Measurements from ENCODE around the gene KIDINS220. TPM values are rescaled to one million over a fixed set of nuclear protein-coding genes. Genes with fewer than 3 reads are reported as not detected.

KIDINS220 gene
- polyA plus RNA-seq, 2 of the 4 experiments (the other 2 are of a cell fraction) = 16.4 to 45.9 TPM

DNA sequence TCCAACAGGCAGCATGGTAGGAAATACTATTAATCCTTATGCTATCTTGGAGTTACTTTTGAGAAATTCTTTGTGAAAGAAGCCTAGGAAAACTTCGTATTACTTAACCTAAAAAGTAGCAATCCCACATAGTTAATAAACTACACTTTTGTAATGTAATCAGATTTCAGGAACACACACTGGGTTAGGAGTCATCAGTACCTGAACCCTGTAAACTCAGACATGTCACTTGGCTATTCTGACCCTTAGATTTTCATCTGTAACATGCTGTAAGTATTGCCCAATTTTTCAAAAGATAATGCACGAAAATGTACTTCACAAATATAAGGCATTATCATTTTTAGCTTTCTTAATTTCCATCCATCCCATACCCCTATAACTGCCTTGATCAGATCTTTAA lies 39.0 kb downstream of the KIDINS220 start:
- H3K4me2 ChIP-seq = no peak overlapping the region
- H3K27ac ChIP-seq = no peak overlapping the region
- H3K4me3 ChIP-seq = no peak overlapping the region
- DNase-seq (ENCODE audit: low read depth in 1 of 2, low spot score in 1 of 2) (no peak), FAIRE-seq (no peak), ATAC-seq (no peak)
- H3K9me3 ChIP-seq = no peaks in the 10 kb centered on the region
- POLR2A ChIA-PET = interaction anchor here (0.6 kb wide), 1 partner anchor 28 kb away, joined by 3 read pairs; no protein-coding TSS in a partner anchor
- CTCF ChIA-PET = no interaction called here
- TF ChIP-seq, protein P1, sequence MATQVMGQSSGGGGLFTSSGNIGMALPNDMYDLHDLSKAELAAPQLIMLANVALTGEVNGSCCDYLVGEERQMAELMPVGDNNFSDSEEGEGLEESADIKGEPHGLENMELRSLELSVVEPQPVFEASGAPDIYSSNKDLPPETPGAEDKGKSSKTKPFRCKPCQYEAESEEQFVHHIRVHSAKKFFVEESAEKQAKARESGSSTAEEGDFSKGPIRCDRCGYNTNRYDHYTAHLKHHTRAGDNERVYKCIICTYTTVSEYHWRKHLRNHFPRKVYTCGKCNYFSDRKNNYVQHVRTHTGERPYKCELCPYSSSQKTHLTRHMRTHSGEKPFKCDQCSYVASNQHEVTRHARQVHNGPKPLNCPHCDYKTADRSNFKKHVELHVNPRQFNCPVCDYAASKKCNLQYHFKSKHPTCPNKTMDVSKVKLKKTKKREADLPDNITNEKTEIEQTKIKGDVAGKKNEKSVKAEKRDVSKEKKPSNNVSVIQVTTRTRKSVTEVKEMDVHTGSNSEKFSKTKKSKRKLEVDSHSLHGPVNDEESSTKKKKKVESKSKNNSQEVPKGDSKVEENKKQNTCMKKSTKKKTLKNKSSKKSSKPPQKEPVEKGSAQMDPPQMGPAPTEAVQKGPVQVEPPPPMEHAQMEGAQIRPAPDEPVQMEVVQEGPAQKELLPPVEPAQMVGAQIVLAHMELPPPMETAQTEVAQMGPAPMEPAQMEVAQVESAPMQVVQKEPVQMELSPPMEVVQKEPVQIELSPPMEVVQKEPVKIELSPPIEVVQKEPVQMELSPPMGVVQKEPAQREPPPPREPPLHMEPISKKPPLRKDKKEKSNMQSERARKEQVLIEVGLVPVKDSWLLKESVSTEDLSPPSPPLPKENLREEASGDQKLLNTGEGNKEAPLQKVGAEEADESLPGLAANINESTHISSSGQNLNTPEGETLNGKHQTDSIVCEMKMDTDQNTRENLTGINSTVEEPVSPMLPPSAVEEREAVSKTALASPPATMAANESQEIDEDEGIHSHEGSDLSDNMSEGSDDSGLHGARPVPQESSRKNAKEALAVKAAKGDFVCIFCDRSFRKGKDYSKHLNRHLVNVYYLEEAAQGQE (IDR thresholded peaks at IDR 0.05) = no peak
- TF ChIP-seq, protein P2, sequence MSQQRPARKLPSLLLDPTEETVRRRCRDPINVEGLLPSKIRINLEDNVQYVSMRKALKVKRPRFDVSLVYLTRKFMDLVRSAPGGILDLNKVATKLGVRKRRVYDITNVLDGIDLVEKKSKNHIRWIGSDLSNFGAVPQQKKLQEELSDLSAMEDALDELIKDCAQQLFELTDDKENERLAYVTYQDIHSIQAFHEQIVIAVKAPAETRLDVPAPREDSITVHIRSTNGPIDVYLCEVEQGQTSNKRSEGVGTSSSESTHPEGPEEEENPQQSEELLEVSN (IDR thresholded peaks at IDR 0.05; ENCODE audit: borderline replicate concordance, low read depth) = no peak
- TF ChIP-seq KDM5A (IDR thresholded peaks at IDR 0.05) (no peak), RNF2 (IDR thresholded peaks at IDR 0.05; ENCODE audit: borderline replicate concordance, low read depth) (no peak), PHF8 (IDR thresholded peaks at IDR 0.05; ENCODE audit: borderline replicate concordance, low read depth) (no peak), POLR2AphosphoS2 (conservative IDR thresholded peaks at IDR 0.05; ENCODE audit: low read length) (no peak), HOXA7 (CRISPR knock-in tag; IDR thresholded peaks at IDR 0.05) (no peak), NFE2L2 (conservative IDR thresholded peaks at IDR 0.05; ENCODE audit: low read length) (no peak), EHF (CRISPR knock-in tag; IDR thresholded peaks at IDR 0.05) (no peak), EHMT2 (IDR thresholded peaks at IDR 0.05; ENCODE audit: low read depth) (no peak), FOSL2 (IDR thresholded peaks at IDR 0.05) (no peak), FOSL2 (CRISPR knock-in tag; IDR thresholded peaks at IDR 0.05) (no peak), ZSCAN20 (CRISPR knock-in tag; IDR thresholded peaks at IDR 0.05) (no peak), RAD21 (conservative IDR thresholded peaks at IDR 0.05 in 1 of 2, IDR thresholded peaks at IDR 0.05 in 1 of 2) (no peak), CEBPB (IDR thresholded peaks at IDR 0.05) (no peak), HEYL (CRISPR knock-in tag; IDR thresholded peaks at IDR 0.05) (no peak), SREBF2 (IDR thresholded peaks at IDR 0.05) (no peak), FOSB (CRISPR knock-in tag; IDR thresholded peaks at IDR 0.05) (no peak), SMC3 (IDR thresholded peaks at IDR 0.05) (no peak), EP300 (IDR thresholded peaks at IDR 0.05) (no peak)
- H3K4me1 ChIP-seq = peaks cover 6% of the 10 kb centered on the region; the same call in 2 of the 3 replicates
- 75% methylated on average over 2 of the region's 2 CpGs for WGBS (ENCODE audit: missing lambda C conversion rate)

DNA sequence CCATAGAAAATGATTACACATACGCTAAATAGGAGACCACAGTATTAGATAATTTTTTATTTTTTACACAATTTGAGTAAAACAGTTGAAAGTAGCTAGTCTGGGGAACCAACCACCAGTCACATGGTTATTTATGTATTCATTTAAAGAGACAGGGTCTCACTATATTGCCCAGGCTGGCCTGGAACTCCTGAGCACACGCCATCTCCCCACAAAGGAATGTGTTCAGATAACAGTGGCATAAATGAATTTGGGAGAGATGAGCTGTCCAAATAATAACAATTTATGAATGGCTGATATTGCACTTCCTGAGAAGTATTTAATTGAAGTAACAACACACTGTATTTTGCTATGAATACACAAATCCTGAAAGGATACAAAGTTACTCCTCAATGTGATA lies 39.7 kb downstream of the KIDINS220 start:
- Histone ChIP-seq H3K4me2 (no peak overlapping the region), H3K4me3 (no peak overlapping the region), H3K4me1 (no peaks in the 10 kb centered on the region), H3K27ac (no peak overlapping the region), H3K9me3 (no peaks in the 10 kb centered on the region)
- CTCF ChIA-PET = no interaction called here
- TF ChIP-seq EHF (CRISPR knock-in tag; IDR thresholded peaks at IDR 0.05) (no peak), CHD4 (IDR thresholded peaks at IDR 0.05; ENCODE audit: borderline replicate concordance) (no peak), KDM1A (IDR thresholded peaks at IDR 0.05; ENCODE audit: low read depth) (no peak), ZFP36 (IDR thresholded peaks at IDR 0.05; ENCODE audit: borderline replicate concordance, partially characterized antibody) (no peak)
- FAIRE-seq = no peak
- no peak for DNase-seq (ENCODE audit: low read depth in 1 of 2, low spot score in 1 of 2)
- ATAC-seq = no peak
- WGBS (ENCODE audit: missing lambda C conversion rate) = 89% methylated on average over 2 of the region's 2 CpGs
- POLR2A ChIA-PET = no interaction called here
